K562 (cell line): ENCODE results near the gene SPEG. TPM values are rescaled to one million over a fixed set of nuclear protein-coding genes. Genes with fewer than 3 reads are reported as not detected.

Experiments used
- ARHGAP35 ChIP-seq: fragments of 450-650 bp; IDR thresholded peaks from 2 replicates; pipeline ENCODE4 v1.6.1; 2018; ENCODE audit not compliant: partially characterized antibody
- ASH1L ChIP-seq: fragments of 450-650 bp; IDR thresholded peaks from 2 replicates; pipeline ENCODE4 v1.6.1; 2018; ENCODE audit warnings: borderline replicate concordance, mild to moderate bottlenecking, low read depth; ENCODE audit not compliant: partially characterized antibody
- BACH1 ChIP-seq: fragments of 200-800 bp; sonication (Bioruptor generic); IDR thresholded peaks from 2 replicates; pipeline ENCODE4 v1.6.1; 2016; ENCODE audit warnings: missing genetic modification characterization, missing compliant biosample characterization
- CBFA2T2 ChIP-seq: fragments of 450-650 bp; conservative IDR thresholded peaks from 2 replicates; pipeline ENCODE4 v1.6.1; 2017; ENCODE audit warnings: mild to moderate bottlenecking
- CREM ChIP-seq: IDR thresholded peaks from 2 replicates; pipeline ENCODE4 v1.6.1; 2014; ENCODE audit warnings: antibody characterized with exemption, low read depth
- CTBP1 ChIP-seq: fragments of 450-650 bp; IDR thresholded peaks from 2 replicates; pipeline ENCODE4 v1.6.1; 2016; ENCODE audit warnings: borderline replicate concordance
- DPF2 ChIP-seq: fragments of 450-650 bp; IDR thresholded peaks from 2 replicates; pipeline ENCODE4 v1.6.1; 2016
- ESRRA ChIP-seq: fragments of 450-650 bp; IDR thresholded peaks from 2 replicates; pipeline ENCODE4 v1.6.1; 2014; ENCODE audit warnings: low read depth, mild to moderate bottlenecking, moderate library complexity, borderline replicate concordance
- ETV1 ChIP-seq: fragments of 450-650 bp; conservative IDR thresholded peaks from 2 replicates; pipeline ENCODE4 v1.6.1; 2016; ENCODE audit warnings: missing genetic modification characterization, control low read depth, low read depth, missing compliant biosample characterization
- FOXK2 ChIP-seq, 2 experiments: fragments of 450-650 bp; IDR thresholded peaks in 1 of 2; conservative IDR thresholded peaks in 1 of 2; 2 replicates each; pipeline ENCODE4 v1.6.1; 2016; ENCODE audit warnings: low read depth in 2 of 2, mild to moderate bottlenecking in 1 of 2
- GATA2 ChIP-seq: sonication (generic); formaldehyde crosslinking; IDR thresholded peaks from 2 replicates; pipeline ENCODE4 v1.4.0; 2020; ENCODE audit warnings: mild to moderate bottlenecking, missing genetic modification reagents
- GATAD2A ChIP-seq: fragments of 450-650 bp; IDR thresholded peaks from 2 replicates; pipeline ENCODE4 v1.6.1; 2017
- GATAD2B ChIP-seq: fragments of 450-650 bp; IDR thresholded peaks from 2 replicates; pipeline ENCODE4 v1.6.1; 2017; ENCODE audit warnings: mild to moderate bottlenecking, borderline replicate concordance
- JUND ChIP-seq, 2 experiments: IDR thresholded peaks; 2 replicates in 1 of 2; 3 replicates in 1 of 2; pipeline ENCODE4 v1.6.1; 2011; ENCODE audit warnings: borderline replicate concordance in 2 of 2, low read depth in 2 of 2, low read length in 2 of 2, improper control_type of control experiment in 1 of 2, missing biosample characterization in 1 of 2, missing genetic modification characterization in 1 of 2, missing genetic modification reagents in 1 of 2
- KDM1A ChIP-seq, 2 experiments: fragments of 450-650 bp; IDR thresholded peaks; 2 replicates each; pipeline ENCODE4 v1.6.1; 2016; ENCODE audit warnings: mild to moderate bottlenecking in 2 of 2
- L3MBTL2 ChIP-seq: fragments of 450-650 bp; IDR thresholded peaks from 2 replicates; pipeline ENCODE4 v1.6.1; 2016; ENCODE audit warnings: mild to moderate bottlenecking, moderate library complexity
- MEF2D ChIP-seq: conservative IDR thresholded peaks from 2 replicates; pipeline ENCODE4 v1.6.1; 2016; ENCODE audit warnings: low read depth, missing genetic modification characterization, missing compliant biosample characterization
- MEIS2 ChIP-seq: fragments of 450-650 bp; IDR thresholded peaks from 2 replicates; pipeline ENCODE4 v1.6.1; 2014; ENCODE audit warnings: mild to moderate bottlenecking; ENCODE audit not compliant: partially characterized antibody
- NCOR1 ChIP-seq: fragments of 450-650 bp; IDR thresholded peaks from 2 replicates; pipeline ENCODE4 v1.6.1; 2016; ENCODE audit warnings: mild to moderate bottlenecking, moderate library complexity
- PHF21A ChIP-seq: fragments of 450-650 bp; IDR thresholded peaks from 2 replicates; pipeline ENCODE4 v1.6.1; 2017; ENCODE audit warnings: low read depth, borderline replicate concordance
- PML ChIP-seq: IDR thresholded peaks from 2 replicates; pipeline ENCODE4 v1.6.1; 2012; ENCODE audit warnings: low read length, inconsistent platforms
- SMARCA4 ChIP-seq: fragments of 450-650 bp; IDR thresholded peaks from 2 replicates; pipeline ENCODE4 v1.6.1; 2016
- SOX6 ChIP-seq: fragments of 450-650 bp; IDR thresholded peaks from 2 replicates; pipeline ENCODE4 v1.6.1; 2014; ENCODE audit warnings: mild to moderate bottlenecking
- TEAD2 ChIP-seq: fragments of 450-650 bp; IDR thresholded peaks from 2 replicates; pipeline ENCODE4 v1.6.1; 2016; ENCODE audit warnings: missing genetic modification characterization, control low read depth, missing compliant biosample characterization
- ZEB2 ChIP-seq: fragments of 450-650 bp; IDR thresholded peaks from 2 replicates; pipeline ENCODE4 v1.6.1; 2016
- ZNF717 ChIP-seq: fragments of 250-450 bp; sonication (Bioruptor Pico); IDR thresholded peaks from 2 replicates; pipeline ENCODE4 v1.5.0; 2021
- polyA plus RNA-seq, 8 experiments: library from polyadenylated mRNA; depleted of rRNA in 4 of 8; stranded (reverse) in 5 of 8; unstranded in 3 of 8; fragments of >200 nt; fragmentation: Nextera tagmentation in 2 of 8; fragmentation: Illumina TruSeq in 1 of 8; extraction: Ambion mirVana in 2 of 8; extraction: Trizol in 1 of 8; gene quantifications; 2 replicates each; pipeline versions ENCODE4 v1.2.1 to v1.2.3, GENCODE V29; 2011 to 2014; ENCODE audit warnings: inconsistent platforms in 1 of 8, missing spikeins in 1 of 8
- total RNA-seq, 7 experiments: library from RNA; depleted of rRNA in 6 of 7; stranded (reverse); fragments of >200 nt in 6 of 7; fragmentation: Illumina TruSeq in 2 of 7; extraction: Trizol in 2 of 7; gene quantifications; 2 replicates each; pipeline versions ENCODE4 v1.2.1 to v1.2.3, GENCODE V29; 2011 to 2021; ENCODE audit warnings: low replicate concordance in 1 of 7
- TF ChIP-seq, protein P1 (sequence below): fragments of 450-650 bp; IDR thresholded peaks from one replicate; pipeline ENCODE4 v1.6.1; 2018; ENCODE audit warnings: mild to moderate bottlenecking, moderate library complexity; ENCODE audit not compliant: partially characterized antibody
- TF ChIP-seq, protein P2 (sequence below): fragments of 450-650 bp; IDR thresholded peaks from 2 replicates; pipeline ENCODE4 v1.6.1; 2018; ENCODE audit warnings: mild to moderate bottlenecking, low read depth; ENCODE audit not compliant: partially characterized antibody

Gene SPEG
- total and polyA plus RNA-seq, 9 of the 15 experiments (the other 6 are each of a cell fraction or from before 2014, with no cell fraction given), result 0.49 to 8.7 (median 3.0) TPM

DNA sequence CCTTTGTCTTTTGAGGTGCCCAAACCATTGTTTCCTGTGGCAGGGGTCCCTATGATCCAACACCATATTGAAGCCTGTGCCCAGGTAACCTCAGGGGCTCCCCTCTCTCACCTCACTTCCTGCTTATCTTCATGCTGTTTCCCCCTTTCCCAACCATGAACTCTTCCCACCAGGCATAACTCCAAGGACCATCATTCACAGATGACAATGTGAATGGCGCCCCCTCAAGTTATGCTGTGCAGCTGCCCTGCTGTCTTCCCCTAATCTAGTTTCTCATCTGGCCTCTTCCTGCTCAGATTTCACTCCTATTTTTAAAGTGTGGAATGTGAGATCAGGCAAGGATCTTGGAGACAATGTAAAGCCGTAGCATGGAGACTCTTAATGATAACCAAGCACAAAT, 65.5 kb downstream of the SPEG start (continued):
- TF ChIP-seq, protein P1, sequence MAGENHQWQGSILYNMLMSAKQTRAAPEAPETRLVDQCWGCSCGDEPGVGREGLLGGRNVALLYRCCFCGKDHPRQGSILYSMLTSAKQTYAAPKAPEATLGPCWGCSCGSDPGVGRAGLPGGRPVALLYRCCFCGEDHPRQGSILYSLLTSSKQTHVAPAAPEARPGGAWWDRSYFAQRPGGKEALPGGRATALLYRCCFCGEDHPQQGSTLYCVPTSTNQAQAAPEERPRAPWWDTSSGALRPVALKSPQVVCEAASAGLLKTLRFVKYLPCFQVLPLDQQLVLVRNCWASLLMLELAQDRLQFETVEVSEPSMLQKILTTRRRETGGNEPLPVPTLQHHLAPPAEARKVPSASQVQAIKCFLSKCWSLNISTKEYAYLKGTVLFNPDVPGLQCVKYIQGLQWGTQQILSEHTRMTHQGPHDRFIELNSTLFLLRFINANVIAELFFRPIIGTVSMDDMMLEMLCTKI, result no peak
- 0 out of 2 replicates have a peak, but pooled peaks have one; percentile 19 for TF ChIP-seq MEF2D (tag)
- 0 out of 2 replicates have a peak, but pooled peaks have one; percentile 21 for TF ChIP-seq CREM
- TF ChIP-seq ARHGAP35, result no peak
- peak in 1 of 2 experiments; percentile 77; a peak in 2 of 4 replicates for TF ChIP-seq FOXK2 (conservative IDR thresholded peaks at IDR 0.05 in 1 of 2, IDR thresholded peaks at IDR 0.05 in 1 of 2; ENCODE audit: low read depth in 2 of 2)
- TF ChIP-seq SOX6, result peak; percentile 48; the same call in 1 of the 2 replicates
- TF ChIP-seq GATAD2B, result 0 out of 2 replicates have a peak, but pooled peaks have one; percentile 20
- TF ChIP-seq MEIS2, result peak; percentile 85
- TF ChIP-seq DPF2, result peak; percentile 50; the same call in 1 of the 2 replicates
- TF ChIP-seq L3MBTL2, result 0 out of 2 replicates have a peak, but pooled peaks have one; percentile 17
- TF ChIP-seq CBFA2T2, result 0 out of 2 replicates have a peak, but pooled peaks have one; percentile 35
- no peak for TF ChIP-seq BACH1 (tag)
- peak; percentile 48; the same call in 1 of the 2 replicates for TF ChIP-seq ETV1 (tag)
- 0 out of 2 replicates have a peak, but pooled peaks have one; percentile 59 for TF ChIP-seq PHF21A
- no peak for TF ChIP-seq ASH1L
- TF ChIP-seq JUND (IDR thresholded peaks at IDR 0.05; ENCODE audit: borderline replicate concordance, low read depth, low read length), result peak; percentile 35; the same call in 1 of the 2 replicates
- 0 out of 3 replicates have a peak, but pooled peaks have one; percentile 49 for TF ChIP-seq JUND (tag; IDR thresholded peaks at IDR 0.05; ENCODE audit: borderline replicate concordance, low read depth, low read length)
- peak; percentile 35; the same call in 1 of the 2 replicates for TF ChIP-seq CTBP1
- TF ChIP-seq, protein P2, sequence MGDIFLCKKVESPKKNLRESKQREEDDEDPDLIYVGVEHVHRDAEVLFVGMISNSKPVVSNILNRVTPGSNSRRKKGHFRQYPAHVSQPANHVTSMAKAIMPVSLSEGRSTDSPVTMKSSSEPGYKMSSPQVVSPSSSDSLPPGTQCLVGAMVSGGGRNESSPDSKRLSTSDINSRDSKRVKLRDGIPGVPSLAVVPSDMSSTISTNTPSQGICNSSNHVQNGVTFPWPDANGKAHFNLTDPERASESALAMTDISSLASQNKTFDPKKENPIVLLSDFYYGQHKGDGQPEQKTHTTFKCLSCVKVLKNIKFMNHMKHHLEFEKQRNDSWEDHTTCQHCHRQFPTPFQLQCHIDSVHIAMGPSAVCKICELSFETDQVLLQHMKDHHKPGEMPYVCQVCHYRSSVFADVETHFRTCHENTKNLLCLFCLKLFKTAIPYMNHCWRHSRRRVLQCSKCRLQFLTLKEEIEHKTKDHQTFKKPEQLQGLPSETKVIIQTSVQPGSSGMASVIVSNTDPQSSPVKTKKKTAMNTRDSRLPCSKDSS, result no peak
- peak; percentile 70 to 72; a peak in 3 of 4 replicates for TF ChIP-seq KDM1A (IDR thresholded peaks at IDR 0.05)
- peak; percentile 51; the same call in 1 of the 2 replicates for TF ChIP-seq GATAD2A
- TF ChIP-seq NCOR1, result 0 out of 2 replicates have a peak, but pooled peaks have one; percentile 7
- TF ChIP-seq GATA2 (CRISPR knock-in tag), result peak; percentile 90
- 0 out of 2 replicates have a peak, but pooled peaks have one; percentile 48 for TF ChIP-seq TEAD2 (tag)
- TF ChIP-seq ZEB2, result 0 out of 2 replicates have a peak, but pooled peaks have one; percentile 18
- TF ChIP-seq SMARCA4, result peak; percentile 56; the same call in 1 of the 2 replicates
- TF ChIP-seq ESRRA, result no peak
- TF ChIP-seq PML, result no peak
- TF ChIP-seq ZNF717 (CRISPR knock-in tag), result no peak
